HCT116 (cell line): ENCODE data around the gene CDH26. TPM values are rescaled to one million over a fixed set of nuclear protein-coding genes. Genes with fewer than 3 reads are reported as not detected.

Source experiments
- ATAC-seq: fragments of 200-7000 bp; cut with Tn5 transposase; 2 replicates; pipeline ENCODE4 v1.9.1; 2020; ENCODE audit warnings: mild to moderate bottlenecking, moderate library complexity
- BruUV-seq: library from RNA; stranded (reverse); fragments of 400-500 nt; replicated peaks from 2 replicates; lab custom pipeline; 2021; lab: Mats Ljungman, UMichigan
- CTCF ChIA-PET: fragments of 300-600 bp; sonication (Branson Sonifier 250); formaldehyde crosslinking; loops from one replicate; lab custom pipeline; 2021; ENCODE audit warnings: antibody characterized with exemption; lab: Charles Lee
- POLR2A ChIA-PET: fragments of 300-600, 350-600 bp; sonication (Branson Sonifier 250); formaldehyde crosslinking; loops from one replicate; lab custom pipeline; 2021; ENCODE audit warnings: antibody characterized with exemption; lab: Charles Lee
- RAD21 ChIA-PET, 2 experiments: fragments of 300-600 bp; sonication (Branson Sonifier 250); formaldehyde crosslinking; loops; one replicate each; lab custom pipeline; 2023; ENCODE audit warnings: low total read pairs in 2 of 2; ENCODE audit not compliant: uncharacterized antibody in 2 of 2, unreplicated experiment in 2 of 2, low non-redundant PET in 1 of 2; lab: Charles Lee
- DNase-seq: peaks from one replicate; pipeline ENCODE4 v3.0.0-alpha.2; 2010; ENCODE audit warnings: low read depth, low spot score
- H2AFZ ChIP-seq: fragments of 200-600 bp; shearing (Covaris generic), sonication (generic); 2 replicates; pipeline ENCODE4 v1.6.1; 2017; ENCODE audit warnings: low read depth, mixed run types, mixed read lengths, antibody characterized with exemption, low read length; ENCODE audit not compliant: poor library complexity, severe bottlenecking
- H3K27ac ChIP-seq: 2 replicates; pipeline ENCODE4 v1.5.1; 2012; ENCODE audit warnings: low read depth, low read length
- H3K27me3 ChIP-seq: fragments of 200-600 bp; sonication (generic); 2 replicates; pipeline ENCODE4 v1.6.1; 2016; ENCODE audit warnings: mixed run types, low read length, mixed read lengths; ENCODE audit not compliant: insufficient read depth
- H3K36me3 ChIP-seq, 2 experiments: fragments of 200-500 bp in 1 of 2; fragments of 200-600 bp in 1 of 2; sonication (Bioruptor generic) in 1 of 2; sonication (generic) in 1 of 2; 2 replicates each; pipeline versions ENCODE4 v1.5.1 to v1.6.1; 2014 to 2016; ENCODE audit warnings: low read length in 2 of 2, inconsistent platforms in 1 of 2, mixed read lengths in 1 of 2, mixed run types in 1 of 2; ENCODE audit not compliant: insufficient read depth in 2 of 2, control insufficient read depth in 1 of 2
- H3K4me1 ChIP-seq, 2 experiments: fragments of 200-600 bp in 1 of 2; sonication (generic) in 1 of 2; 2 replicates each; pipeline versions ENCODE4 v1.5.1 to v1.6.1; 2012 to 2017; ENCODE audit warnings: low read length in 2 of 2, inconsistent platforms in 1 of 2, mild to moderate bottlenecking in 1 of 2, mixed read lengths in 1 of 2, mixed run types in 1 of 2, moderate library complexity in 1 of 2; ENCODE audit not compliant: insufficient read depth in 2 of 2, control insufficient read depth in 1 of 2
- H3K4me2 ChIP-seq: fragments of 200-600 bp; sonication (generic); 2 replicates; pipeline ENCODE4 v1.6.1; 2017; ENCODE audit warnings: mixed run types, low read length, mixed read lengths
- H3K4me3 ChIP-seq, 2 experiments: fragments of 200-600 bp in 1 of 2; sonication (generic) in 1 of 2; replicated peaks in 1 of 2; 2 replicates each; pipeline ENCODE4 v1.5.1; 2011 to 2016; ENCODE audit warnings: low read length in 2 of 2, control low read depth in 1 of 2, low read depth in 1 of 2, mild to moderate bottlenecking in 1 of 2, mixed read lengths in 1 of 2, mixed run types in 1 of 2
- H3K79me2 ChIP-seq: fragments of 200-600 bp; sonication (generic); 2 replicates; pipeline ENCODE4 v1.6.1; 2017; ENCODE audit warnings: mild to moderate bottlenecking, mixed run types, low read length, moderate library complexity, mixed read lengths; ENCODE audit not compliant: insufficient read depth
- H3K9ac ChIP-seq: fragments of 200-600 bp; sonication (generic); 2 replicates; pipeline ENCODE4 v1.6.1; 2016; ENCODE audit warnings: low read length, mixed read lengths
- H3K9me2 ChIP-seq: fragments of 200-600 bp; sonication (generic), shearing (Covaris generic); 2 replicates; pipeline ENCODE4 v1.6.1; 2017; ENCODE audit warnings: mixed run types, mild to moderate bottlenecking, moderate library complexity; ENCODE audit not compliant: insufficient read depth
- H3K9me3 ChIP-seq, 2 experiments: fragments of 200-500 bp in 1 of 2; fragments of 200-600 bp in 1 of 2; sonication (Bioruptor generic) in 1 of 2; sonication (generic) in 1 of 2; 2 replicates each; pipeline ENCODE4 v1.6.1; 2014 to 2017; ENCODE audit warnings: low read length in 2 of 2, mixed read lengths in 2 of 2, inconsistent platforms in 1 of 2, low read depth in 1 of 2, mild to moderate bottlenecking in 1 of 2, mixed run types in 1 of 2, moderate library complexity in 1 of 2; ENCODE audit not compliant: control insufficient read depth in 1 of 2, insufficient read depth in 1 of 2
- H4K20me1 ChIP-seq: fragments of 200-600 bp; sonication (generic), shearing (Covaris generic); 2 replicates; pipeline ENCODE4 v1.6.1; 2017; ENCODE audit warnings: mixed run types, mild to moderate bottlenecking, moderate library complexity; ENCODE audit not compliant: insufficient read depth
- CBX3 ChIP-seq: IDR thresholded peaks from 2 replicates; pipeline ENCODE4 v1.6.1; 2012; ENCODE audit warnings: low read depth
- ELF1 ChIP-seq: IDR thresholded peaks from 2 replicates; pipeline ENCODE4 v1.6.1; 2012; ENCODE audit warnings: low read depth, borderline replicate concordance
- POLR2A ChIP-seq: IDR thresholded peaks from 2 replicates; pipeline ENCODE4 v1.7.0; 2011; ENCODE audit warnings: borderline replicate concordance; ENCODE audit not compliant: insufficient read depth, insufficient read length; ENCODE audit errors: extremely low read depth
- POLR2AphosphoS5 ChIP-seq: IDR thresholded peaks from 2 replicates; pipeline ENCODE4 v1.6.1; 2011; ENCODE audit warnings: mild to moderate bottlenecking, low read depth, low read length, moderate library complexity
- SIN3A ChIP-seq: IDR thresholded peaks from 2 replicates; pipeline ENCODE4 v1.6.1; 2012; ENCODE audit warnings: low read depth
- SRF ChIP-seq: IDR thresholded peaks from 2 replicates; pipeline ENCODE4 v1.6.1; 2012; ENCODE audit warnings: low read depth
- TCF7L2 ChIP-seq: IDR thresholded peaks from 2 replicates; pipeline ENCODE4 v1.7.0; 2011; ENCODE audit warnings: borderline replicate concordance, inconsistent platforms; ENCODE audit not compliant: insufficient read depth, insufficient read length; ENCODE audit errors: extremely low read depth
- YY1 ChIP-seq: IDR thresholded peaks from 2 replicates; pipeline ENCODE4 v1.6.1; 2011; ENCODE audit warnings: low read length, low read depth, moderate library complexity, mild to moderate bottlenecking; ENCODE audit not compliant: insufficient replicate concordance; ENCODE audit errors: extremely low read depth
- ZBTB33 ChIP-seq: IDR thresholded peaks from 2 replicates; pipeline ENCODE4 v1.6.1; 2011; ENCODE audit warnings: mild to moderate bottlenecking, low read length, moderate library complexity; ENCODE audit not compliant: insufficient replicate concordance; ENCODE audit errors: extremely low read depth
- ZFX ChIP-seq: fragments of 450-650 bp; IDR thresholded peaks from 2 replicates; pipeline ENCODE4 v1.6.1; 2017
- intact Hi-C: fragments of 100-400 bp; cut with micrococcal nuclease; formaldehyde crosslinking; loops from 2 replicates; pipeline ENCODE4 v1.10.0; 2022
- total RNA-seq: library from RNA; stranded (reverse); gene quantifications from one replicate; pipeline ENCODE4 v1.2.1, GENCODE V29; 2021; ENCODE audit not compliant: unreplicated experiment
- TF ChIP-seq, protein P1 (sequence below): IDR thresholded peaks from 2 replicates; pipeline ENCODE4 v1.6.1; 2012; ENCODE audit warnings: low read depth
- TF ChIP-seq, protein P2 (sequence below): IDR thresholded peaks from 2 replicates; pipeline ENCODE4 v1.6.1; 2012

The CDH26 gene
- total RNA-seq, 1 experiment from 2014 or later, result 0.34 TPM

GRCh38 chr20:59940129-59940955 is 17.9 kb upstream of the CDH26 start, which contains the start of the genes FAM217B and PPP1R3D:
TSS of gene FAM217B (plus strand) at chr20:59940389. CDS start at chr20:59943944, 3,555 bp downstream.
TSS of gene PPP1R3D (minus strand) at chr20:59940305. CDS start at chr20:59939931, 374 bp downstream.
- H3K27me3 ChIP-seq, result no peaks in the 10 kb centered on the region
- POLR2A ChIA-PET, result interaction anchor here (1.0 to 1.2 kb wide), 4 partner anchors 8 to 76 kb away, joined by 3 to 9 read pairs (median 4); no protein-coding TSS in a partner anchor
- no TSS peak for BruUV-seq

More at GRCh38 chr20:59940129-59940955, 17.9 kb upstream of the CDH26 start, which contains the start of the genes FAM217B and PPP1R3D:
- Histone ChIP-seq H3K4me1 (peaks cover 0 to 9% of the 10 kb centered on the region in 2 experiments; a peak in 2 of 4 replicates), H3K79me2 (no peaks in the 10 kb centered on the region), H3K36me3 (peaks cover 6 to 14% of the 10 kb centered on the region in 2 experiments), H3K9me3 (no peaks in the 10 kb centered on the region), H3K9ac (peak within 1 kb of the TSS; percentile 82), H3K9me2 (no peaks in the 10 kb centered on the region), H3K4me3 (peak within 1 kb of the TSS; percentile 77 to 82), H3K4me2 (peak within 1 kb of the TSS; percentile 91), H3K27ac (peak within 1 kb of the TSS; percentile 97), H4K20me1 (no peaks in the 10 kb centered on the region), H2AFZ (peak within 1 kb of the TSS; percentile 77)
- TF ChIP-seq ZFX (peak; percentile 21; the same call in 1 of the 2 replicates), POLR2A (peak; percentile 47), TCF7L2 (peak; percentile 46), POLR2AphosphoS5 (peak; percentile 53), CBX3 (peak; percentile 2; the same call in 1 of the 2 replicates), ZBTB33 (peak; percentile 17), SIN3A (peak; percentile 88), ELF1 (no peak; the same call in 1 of the 2 replicates), SRF (no peak), YY1 (peak; percentile 58)
- TF ChIP-seq, protein P1, sequence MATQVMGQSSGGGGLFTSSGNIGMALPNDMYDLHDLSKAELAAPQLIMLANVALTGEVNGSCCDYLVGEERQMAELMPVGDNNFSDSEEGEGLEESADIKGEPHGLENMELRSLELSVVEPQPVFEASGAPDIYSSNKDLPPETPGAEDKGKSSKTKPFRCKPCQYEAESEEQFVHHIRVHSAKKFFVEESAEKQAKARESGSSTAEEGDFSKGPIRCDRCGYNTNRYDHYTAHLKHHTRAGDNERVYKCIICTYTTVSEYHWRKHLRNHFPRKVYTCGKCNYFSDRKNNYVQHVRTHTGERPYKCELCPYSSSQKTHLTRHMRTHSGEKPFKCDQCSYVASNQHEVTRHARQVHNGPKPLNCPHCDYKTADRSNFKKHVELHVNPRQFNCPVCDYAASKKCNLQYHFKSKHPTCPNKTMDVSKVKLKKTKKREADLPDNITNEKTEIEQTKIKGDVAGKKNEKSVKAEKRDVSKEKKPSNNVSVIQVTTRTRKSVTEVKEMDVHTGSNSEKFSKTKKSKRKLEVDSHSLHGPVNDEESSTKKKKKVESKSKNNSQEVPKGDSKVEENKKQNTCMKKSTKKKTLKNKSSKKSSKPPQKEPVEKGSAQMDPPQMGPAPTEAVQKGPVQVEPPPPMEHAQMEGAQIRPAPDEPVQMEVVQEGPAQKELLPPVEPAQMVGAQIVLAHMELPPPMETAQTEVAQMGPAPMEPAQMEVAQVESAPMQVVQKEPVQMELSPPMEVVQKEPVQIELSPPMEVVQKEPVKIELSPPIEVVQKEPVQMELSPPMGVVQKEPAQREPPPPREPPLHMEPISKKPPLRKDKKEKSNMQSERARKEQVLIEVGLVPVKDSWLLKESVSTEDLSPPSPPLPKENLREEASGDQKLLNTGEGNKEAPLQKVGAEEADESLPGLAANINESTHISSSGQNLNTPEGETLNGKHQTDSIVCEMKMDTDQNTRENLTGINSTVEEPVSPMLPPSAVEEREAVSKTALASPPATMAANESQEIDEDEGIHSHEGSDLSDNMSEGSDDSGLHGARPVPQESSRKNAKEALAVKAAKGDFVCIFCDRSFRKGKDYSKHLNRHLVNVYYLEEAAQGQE, result no peak
- TF ChIP-seq, protein P2, sequence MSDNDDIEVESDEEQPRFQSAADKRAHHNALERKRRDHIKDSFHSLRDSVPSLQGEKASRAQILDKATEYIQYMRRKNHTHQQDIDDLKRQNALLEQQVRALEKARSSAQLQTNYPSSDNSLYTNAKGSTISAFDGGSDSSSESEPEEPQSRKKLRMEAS, result peak; percentile 77
- peak; percentile 81 for DNase-seq
- peak; percentile 95 for ATAC-seq
- intact Hi-C loops, result no loop called here
- CTCF ChIA-PET, result interaction anchor here (0.7 to 2.3 kb wide), 6 partner anchors 12 to 110 kb away, joined by 3 to 9 read pairs (median 5); partner anchors contain the start of gene CDH26
- RAD21 ChIA-PET, result no interaction called here
